ENCODE results near the gene CHD1.

The CHD1 gene

GRCh38 chr5:98936948-98937715 is 8.3 kb upstream of the CHD1 start:
- DNase-seq (ENCODE audit: low read depth, low spot score), result no peak

DNA sequence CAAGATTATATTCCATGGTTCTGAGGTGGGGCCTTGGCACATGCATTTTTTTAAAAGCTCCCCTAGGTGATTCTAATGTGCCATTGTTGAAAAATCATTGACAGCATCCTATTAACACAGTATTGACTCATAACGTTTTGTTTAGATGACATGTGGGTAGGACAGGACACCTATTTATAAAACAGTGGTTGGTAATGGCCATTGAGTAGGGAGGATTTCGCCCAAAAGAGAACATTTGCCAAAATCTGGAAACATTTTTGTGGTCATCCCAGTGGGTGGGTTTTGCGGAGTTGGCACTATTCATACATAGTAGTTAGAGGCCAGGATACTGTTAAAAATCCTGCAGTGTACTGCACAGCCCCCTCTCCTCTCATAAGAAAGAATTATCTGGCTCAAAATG is 6.4 kb upstream of the CHD1 start:
- DNase-seq (ENCODE audit: low read depth, low spot score), result no peak

GRCh38 chr5:98934546-98934945 is 5.7 kb upstream of the CHD1 start:
- no peak for DNase-seq (ENCODE audit: low read depth, low spot score)

GRCh38 chr5:98933445-98934072 is 4.8 kb upstream of the CHD1 start:
- no peak for DNase-seq (ENCODE audit: low read depth, low spot score)

- no peak for DNase-seq (ENCODE audit: low read depth, low spot score)
These were observed 2.4 kb upstream of the CHD1 start for GRCh38 chr5:98930972-98931762.

- no peak for DNase-seq (ENCODE audit: low read depth, low spot score)
These were observed 997 bp upstream of the CHD1 start for GRCh38 chr5:98929710-98930298.

DNA sequence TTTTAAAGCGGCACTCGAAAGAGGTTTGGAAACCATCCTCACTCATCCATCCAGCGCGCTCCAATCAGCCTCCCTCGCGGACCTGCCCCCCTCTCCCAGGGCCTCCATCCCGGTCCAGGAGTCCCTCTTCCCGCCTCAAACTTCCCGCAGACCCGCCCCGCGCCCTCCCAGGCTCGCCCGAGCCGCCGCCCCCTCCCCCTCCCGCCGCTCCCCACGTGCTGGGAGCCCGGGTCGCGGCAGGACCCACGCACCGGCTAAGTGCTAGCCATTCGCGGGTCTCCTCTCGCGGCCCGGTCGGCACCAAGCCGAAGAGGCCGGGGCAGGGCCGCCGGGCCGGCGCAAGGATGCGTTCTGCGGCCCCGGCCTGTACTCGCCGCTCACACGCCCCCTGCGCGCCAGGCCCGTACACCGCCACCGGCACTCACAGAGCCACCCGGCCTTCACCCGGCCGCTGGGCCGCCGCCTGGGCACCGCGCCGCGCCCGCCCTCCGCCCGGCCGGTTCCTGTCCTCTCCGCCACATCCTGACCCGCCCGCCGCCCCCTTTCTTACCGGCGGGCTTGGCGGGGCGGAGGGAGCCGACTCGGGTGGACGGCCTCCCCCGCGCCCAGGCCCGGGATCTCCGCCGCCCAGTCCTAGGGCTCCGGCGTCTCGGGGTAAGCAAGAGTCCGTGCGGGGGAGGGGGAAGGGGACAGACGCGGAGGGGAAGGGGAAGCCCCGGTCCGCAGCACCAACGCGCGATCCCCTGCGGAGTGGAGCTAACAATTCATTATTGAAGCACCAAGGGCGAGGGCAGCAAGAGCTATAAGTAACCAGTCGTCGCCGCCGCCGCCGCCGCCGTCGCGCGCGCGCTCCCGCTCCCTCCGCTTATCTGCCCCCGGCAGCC is 576 bp downstream of the CHD1 start:
- DNase-seq (ENCODE audit: low read depth, low spot score), result no peak

DNA sequence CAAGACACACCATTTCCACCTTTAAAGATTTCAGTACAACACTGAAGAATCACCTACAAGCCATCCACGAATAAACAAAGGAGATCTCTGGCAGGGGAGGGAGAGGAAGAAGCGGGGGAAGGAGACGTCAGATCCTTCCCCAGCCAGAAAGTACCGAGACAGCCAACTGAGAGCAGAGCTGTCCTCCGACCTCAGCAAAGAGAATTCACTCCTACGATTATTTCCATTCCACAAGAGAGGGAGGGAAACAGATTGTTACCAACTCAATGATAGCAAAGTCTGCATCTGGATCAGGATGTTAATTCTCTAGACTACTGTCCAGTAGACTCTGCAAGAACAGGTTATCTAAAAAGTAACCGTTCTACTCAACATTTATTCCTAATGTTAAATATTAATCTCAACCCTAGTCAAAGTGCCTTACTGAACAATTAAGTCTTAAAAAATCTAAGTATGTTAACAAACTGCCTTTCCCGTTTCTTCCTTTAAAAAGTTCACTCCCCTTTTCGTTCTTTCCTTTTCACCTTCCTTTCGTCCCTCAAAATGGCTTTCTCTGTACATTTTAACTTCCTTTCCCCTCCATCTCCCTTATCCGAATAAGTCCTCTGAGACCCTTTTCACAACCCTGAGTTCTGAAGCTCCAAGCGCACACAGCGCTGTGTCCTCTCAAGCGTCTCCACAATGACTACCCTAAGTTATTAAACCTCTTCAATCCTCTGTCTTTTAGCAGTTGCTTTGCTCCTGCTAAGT is 1.4 kb downstream of the CHD1 start:
- no peak for DNase-seq (ENCODE audit: low read depth, low spot score)

GRCh38 chr5:98923966-98924365 is 4.8 kb downstream of the CHD1 start:
- no peak for DNase-seq (ENCODE audit: low read depth, low spot score)

GRCh38 chr5:98921947-98922505 is 6.8 kb downstream of the CHD1 start:
- no peak for DNase-seq (ENCODE audit: low read depth, low spot score)

GRCh38 chr5:98917433-98917832 is 11.4 kb downstream of the CHD1 start:
- DNase-seq (ENCODE audit: low read depth, low spot score), result no peak

- no peak for DNase-seq (ENCODE audit: low read depth, low spot score)
These were observed 12.3 kb downstream of the CHD1 start for GRCh38 chr5:98916540-98916939.

DNA sequence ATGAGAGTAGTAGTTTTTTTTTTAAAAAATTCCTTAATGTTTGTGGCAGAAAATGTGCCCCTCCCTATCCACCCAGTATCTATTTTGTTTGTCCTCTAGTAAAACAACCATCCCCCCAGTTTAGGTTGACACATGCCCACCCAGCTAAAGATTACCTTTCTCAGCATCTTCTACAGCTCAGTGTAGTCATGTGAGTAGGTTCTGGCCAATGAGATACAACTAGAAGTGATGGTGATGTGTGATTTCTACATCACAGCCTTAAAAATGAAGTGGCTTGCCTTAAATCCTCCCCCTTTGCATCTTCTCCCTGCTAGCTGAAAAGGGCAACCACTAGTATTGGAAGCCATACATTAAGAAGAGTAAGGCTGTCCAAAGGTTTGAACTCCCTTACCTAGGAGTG is 14.9 kb downstream of the CHD1 start:
- DNase-seq (ENCODE audit: low read depth, low spot score), result no peak

GRCh38 chr5:98911280-98912040 is 17.3 kb downstream of the CHD1 start:
- no peak for DNase-seq (ENCODE audit: low read depth, low spot score)

DNA sequence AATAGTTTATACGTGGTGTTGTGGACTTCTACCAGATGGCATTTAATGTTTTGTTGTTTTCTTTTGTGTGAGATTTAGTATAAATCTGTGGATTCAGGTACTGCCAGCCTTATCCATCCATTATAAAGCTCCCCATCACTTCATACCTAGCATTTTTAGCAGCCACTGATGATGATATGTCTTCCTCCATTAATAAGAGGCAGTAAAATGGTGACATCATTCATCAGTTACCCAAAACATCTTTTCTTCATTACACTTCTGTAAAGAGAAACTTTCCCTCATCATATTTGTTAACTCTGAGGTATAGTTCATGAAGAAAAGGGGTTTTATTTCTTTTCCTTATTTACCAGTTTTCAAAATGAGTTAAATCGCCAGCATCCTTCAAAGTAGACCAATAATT is 19.4 kb downstream of the CHD1 start:
- no peak for DNase-seq (ENCODE audit: low read depth, low spot score)

DNA sequence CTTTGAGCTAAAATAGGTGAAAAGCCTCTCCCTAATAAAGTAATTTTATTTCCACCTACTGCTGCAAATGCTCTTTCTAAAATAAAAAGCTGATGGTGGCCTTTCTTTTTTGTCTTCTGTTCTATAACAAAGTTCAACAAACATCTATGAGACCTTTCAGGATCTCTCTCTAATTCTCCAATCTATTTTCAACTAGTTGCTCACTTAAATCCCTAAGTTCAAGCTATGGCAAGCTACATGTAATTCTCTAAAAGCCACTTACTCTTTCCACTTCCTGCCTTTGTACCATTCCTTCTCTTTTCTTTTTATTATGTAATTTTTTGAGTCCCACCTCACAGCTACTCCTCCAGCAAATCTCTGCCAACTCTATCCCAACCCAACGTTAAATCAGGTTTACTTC is 20.9 kb downstream of the CHD1 start:
- DNase-seq (ENCODE audit: low read depth, low spot score), result no peak

DNA sequence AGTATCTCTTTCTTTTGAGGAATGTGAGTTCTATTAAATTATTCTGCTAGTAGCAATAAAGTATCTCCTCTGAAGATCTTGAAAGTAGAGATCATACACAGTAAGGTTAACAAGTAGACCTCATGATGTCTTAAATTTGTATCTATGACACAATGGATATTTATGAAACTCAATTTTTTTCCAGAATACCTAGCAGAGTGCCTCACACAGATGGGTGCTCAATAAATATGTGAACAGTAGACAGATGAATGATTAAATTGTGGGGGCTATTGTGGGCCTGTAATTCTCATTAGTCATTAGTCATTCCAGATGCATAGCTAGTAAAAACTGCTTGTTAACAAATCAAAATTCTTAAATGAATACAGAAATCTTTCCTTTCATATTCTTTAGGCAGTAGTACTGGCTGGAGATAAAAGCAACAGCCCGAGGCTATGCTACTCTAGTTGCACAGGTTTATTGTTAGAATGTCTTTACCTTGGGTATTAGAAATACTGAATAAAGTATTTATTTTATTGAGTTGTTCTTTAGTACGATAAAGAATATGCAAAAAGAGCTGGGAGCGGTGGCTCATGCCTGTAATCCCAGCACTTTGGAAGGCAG is 22.0 kb downstream of the CHD1 start:
- DNase-seq (ENCODE audit: low read depth, low spot score), result no peak

- DNase-seq (ENCODE audit: low read depth, low spot score), result no peak
These were observed 22.7 kb downstream of the CHD1 start for GRCh38 chr5:98905857-98906688.

Data from brain pericyte (primary cell).